GM12878 (cell line): ENCODE data around the gene LEMD2. TPM values are rescaled to one million over a fixed set of nuclear protein-coding genes. Genes with fewer than 3 reads are reported as not detected.

ENCODE experiments used
- ATAC-seq: fragments of 200-7000 bp; cut with Tn5 transposase; 3 replicates; pipeline ENCODE4 v1.9.1; 2020; ENCODE audit warnings: mild to moderate bottlenecking, moderate library complexity
- BruUV-seq: library from RNA; stranded (reverse); fragments of 400-500 nt; replicated peaks from 2 replicates; lab custom pipeline; 2021; lab: Mats Ljungman, UMichigan
- CTCF ChIA-PET: fragments of 300-600 bp; sonication (Branson Sonifier 250); formaldehyde crosslinking; extraction: SDS; loops from one replicate; lab custom pipeline; 2021; ENCODE audit warnings: inconsistent platforms; lab: Yijun Ruan, JAX
- POLR2A ChIA-PET: fragments of 350-600 bp; formaldehyde crosslinking; extraction: SDS; loops from one replicate; lab custom pipeline; 2021; ENCODE audit warnings: inconsistent platforms; lab: Charles Lee
- RAD21 ChIA-PET: fragments of 300-600 bp; sonication (Branson Sonifier 250); formaldehyde crosslinking; loops from one replicate; lab custom pipeline; 2023; ENCODE audit warnings: antibody characterized with exemption; ENCODE audit not compliant: unreplicated experiment; lab: Charles Lee
- SMC1A ChIA-PET: fragments of 300-600 bp; sonication (Branson Sonifier 250); formaldehyde crosslinking; loops from one replicate; lab custom pipeline; 2023; ENCODE audit not compliant: unreplicated experiment, uncharacterized antibody; lab: Charles Lee
- DNase-seq: peaks from one replicate; pipeline ENCODE4 v3.0.0-alpha.2; 2011; ENCODE audit warnings: low read depth, low spot score
- FAIRE-seq: peaks from 3 replicates; lab custom pipeline; 2011; peaks lifted over from hg19 to GRCh38; lab: Jason Lieb, UNC
- H2AFZ ChIP-seq: 2 replicates; pipeline ENCODE4 v1.6.0; 2011; ENCODE audit warnings: low read depth, low read length, control low read depth; ENCODE audit not compliant: control insufficient read depth
- H3K27ac ChIP-seq: 2 replicates; pipeline ENCODE4 v1.5.1; 2011; ENCODE audit warnings: control low read depth; ENCODE audit not compliant: control insufficient read depth, insufficient read depth
- H3K27me3 ChIP-seq, 2 experiments: replicated peaks in 1 of 2; 2 replicates each; pipeline versions ENCODE4 v1.6.0 to v1.6.1; 2011; ENCODE audit warnings: low read length in 1 of 2; ENCODE audit not compliant: control insufficient read depth in 2 of 2, insufficient read depth in 2 of 2
- H3K36me3 ChIP-seq, 2 experiments: 2 replicates each; pipeline ENCODE4 v1.5.1; 2011; ENCODE audit warnings: low read length in 1 of 2; ENCODE audit not compliant: control insufficient read depth in 2 of 2, insufficient read depth in 2 of 2
- H3K4me1 ChIP-seq: 2 replicates; pipeline ENCODE4 v1.6.1; 2011; ENCODE audit warnings: mild to moderate bottlenecking, low read length, moderate library complexity, mixed read lengths; ENCODE audit not compliant: control insufficient read depth, insufficient read depth
- H3K4me2 ChIP-seq: 2 replicates; pipeline ENCODE4 v1.6.0; 2011; ENCODE audit warnings: control low read depth; ENCODE audit not compliant: control insufficient read depth, insufficient read depth
- H3K4me3 ChIP-seq: fragments of 200-600 bp; sonication (generic); 2 replicates; pipeline ENCODE4 v1.5.1; 2016
- H3K79me2 ChIP-seq: 2 replicates; pipeline ENCODE4 v1.6.0; 2011; ENCODE audit warnings: low read length; ENCODE audit not compliant: control insufficient read depth, insufficient read depth
- H3K9ac ChIP-seq: 2 replicates; pipeline ENCODE4 v1.8.0; 2011; ENCODE audit warnings: low read length, control low read depth, mixed read lengths; ENCODE audit not compliant: control insufficient read depth, insufficient read depth
- H3K9me3 ChIP-seq: replicated peaks from 3 replicates; pipeline ENCODE4 v1.5.1; 2011; ENCODE audit warnings: mild to moderate bottlenecking, low read length; ENCODE audit not compliant: control insufficient read depth, insufficient read depth
- H4K20me1 ChIP-seq: 2 replicates; pipeline ENCODE4 v1.6.0; 2011; ENCODE audit not compliant: control insufficient read depth, insufficient read depth
- CBFB ChIP-seq: IDR thresholded peaks from 2 replicates; pipeline ENCODE4 v1.6.1; 2016; ENCODE audit warnings: antibody characterized with exemption, low read depth
- CBX3 ChIP-seq: fragments of 200-600 bp; sonication (generic); IDR thresholded peaks from 2 replicates; pipeline ENCODE4 v1.6.1; 2016; ENCODE audit warnings: low read depth, borderline replicate concordance
- FOS ChIP-seq: IDR thresholded peaks from 3 replicates; pipeline ENCODE4 v1.6.1; 2011; ENCODE audit warnings: borderline replicate concordance; ENCODE audit not compliant: insufficient read length; ENCODE audit errors: extremely low read depth
- IKZF1 ChIP-seq: fragments of 450-650 bp; conservative IDR thresholded peaks from 2 replicates; pipeline ENCODE4 v1.6.1; 2017; ENCODE audit warnings: antibody characterized with exemption, mild to moderate bottlenecking
- MEF2A ChIP-seq: IDR thresholded peaks from 2 replicates; pipeline ENCODE4 v1.6.1; 2011; ENCODE audit warnings: low read depth, mild to moderate bottlenecking, low read length, moderate library complexity; ENCODE audit not compliant: insufficient read depth
- MEF2B ChIP-seq: fragments of 450-650 bp; IDR thresholded peaks from 2 replicates; pipeline ENCODE4 v1.6.1; 2018; ENCODE audit warnings: mild to moderate bottlenecking, moderate library complexity; ENCODE audit not compliant: partially characterized antibody, poor library complexity, severe bottlenecking
- NBN ChIP-seq: fragments of 450-650 bp; IDR thresholded peaks from 2 replicates; pipeline ENCODE4 v1.6.1; 2016
- NFYA ChIP-seq: IDR thresholded peaks from 2 replicates; pipeline ENCODE4 v1.6.1; 2011; ENCODE audit warnings: low read depth, mild to moderate bottlenecking, low read length, improper control_type of control experiment, borderline replicate concordance
- NRF1 ChIP-seq: conservative IDR thresholded peaks from 2 replicates; pipeline ENCODE4 v1.6.1; 2011; ENCODE audit warnings: mild to moderate bottlenecking, low read depth, low read length, improper control_type of control experiment
- ZNF24 ChIP-seq: fragments of 450-650 bp; IDR thresholded peaks from 2 replicates; pipeline ENCODE4 v1.6.1; 2017; ENCODE audit warnings: antibody characterized with exemption, mild to moderate bottlenecking
- ZSCAN29 ChIP-seq: fragments of 450-650 bp; IDR thresholded peaks from 2 replicates; pipeline ENCODE4 v1.6.1; 2017; ENCODE audit warnings: mild to moderate bottlenecking, moderate library complexity
- WGBS: methylation state at CpG from one replicate; pipeline ENCODE4 v1.1.6; 2016; ENCODE audit warnings: low lambda C conversion rate; ENCODE audit not compliant: insufficient replicate concordance, insufficient coverage; ENCODE audit errors: missing lambda C conversion rate; 5-methylcytosine and 5-hydroxymethylcytosine counted together
- in situ Hi-C: fragments of 300-500 bp; cut with MboI; formaldehyde crosslinking; loops from 9 replicates; pipeline ENCODE4 v1.14.3; 2018; ENCODE audit warnings: mixed read lengths
- intact Hi-C: fragments of 100-400 bp; cut with micrococcal nuclease; formaldehyde crosslinking; loops from one replicate; pipeline ENCODE4 v1.14.2; 2022; ENCODE audit not compliant: unreplicated experiment
- polyA plus RNA-seq, 11 experiments: library from polyadenylated mRNA; depleted of rRNA in 4 of 11; unstranded in 6 of 11; stranded (reverse) in 5 of 11; fragments of >200 nt; fragmentation: Nextera tagmentation in 4 of 11; fragmentation: Illumina TruSeq in 1 of 11; extraction: Ambion mirVana in 4 of 11; extraction: Trizol in 1 of 11; gene quantifications; 1 replicate in 1 of 11; 2 replicates in 10 of 11; pipeline versions ENCODE4 v1.2.1 to v1.2.3, GENCODE V29; 2011 to 2016; ENCODE audit warnings: inconsistent platforms in 2 of 11, missing spikeins in 2 of 11, low read depth in 1 of 11
- total RNA-seq, 4 experiments: library from RNA; depleted of rRNA in 3 of 4; stranded (reverse); fragments of >200 nt in 3 of 4; fragmentation: Illumina TruSeq in 1 of 4; extraction: Trizol in 1 of 4; gene quantifications; 2 replicates each; pipeline versions ENCODE4 v1.2.1 to v1.2.3, GENCODE V29; 2013 to 2021
- TF ChIP-seq, protein P1 (sequence below): fragments of 450-650 bp; formaldehyde crosslinking; IDR thresholded peaks from 2 replicates; pipeline ENCODE4 v1.4.0; 2020; ENCODE audit warnings: mild to moderate bottlenecking, moderate library complexity
- TF ChIP-seq, protein P2 (sequence below): fragments of 450-650 bp; IDR thresholded peaks from 2 replicates; pipeline ENCODE4 v1.6.1; 2017; ENCODE audit warnings: mild to moderate bottlenecking, moderate library complexity
- TF ChIP-seq, protein P3 (sequence below): fragments of 450-650 bp; IDR thresholded peaks from 2 replicates; pipeline ENCODE4 v1.6.1; 2017; ENCODE audit warnings: low read depth, mild to moderate bottlenecking, moderate library complexity

The LEMD2 gene
- total and polyA plus RNA-seq, 10 of the 15 experiments (the other 5 are each of a cell fraction or from before 2014, with no cell fraction given) = 0.45 to 47.1 (median 22.8) TPM

DNA sequence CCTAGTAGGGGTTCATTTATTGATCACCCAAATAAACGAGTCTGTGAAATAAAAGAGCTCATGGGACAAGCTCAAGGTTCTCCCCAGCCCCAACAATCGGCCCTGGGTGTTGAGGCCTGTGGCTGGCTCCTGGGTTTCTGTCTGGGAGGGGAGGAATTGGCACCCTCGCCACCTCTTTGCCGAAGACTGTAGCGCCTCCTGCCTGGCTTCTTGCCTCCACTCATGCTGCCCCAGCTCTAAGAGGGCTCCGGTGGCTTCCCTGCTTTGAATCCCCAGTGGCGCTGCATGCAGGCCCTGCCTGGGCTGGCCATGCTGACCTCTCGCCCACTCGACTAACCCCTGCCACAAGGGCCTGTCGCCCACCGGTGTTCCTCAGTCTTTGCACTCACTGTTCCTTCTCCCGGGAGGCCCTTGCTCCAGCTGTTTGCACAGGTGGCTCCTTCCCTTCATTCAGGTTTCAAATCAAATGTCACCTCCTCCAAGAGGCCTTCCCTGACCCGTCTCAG lies 9.5 kb upstream of the LEMD2 start:
- H3K4me3 ChIP-seq = no peak overlapping the region
- no peak for ATAC-seq
- peaks cover 0 to 6% of the 10 kb centered on the region in 2 experiments for H3K27me3 ChIP-seq
- H3K9ac ChIP-seq = no peak overlapping the region
- ChIA-PET SMC1A (no interaction called here), POLR2A (no interaction called here), CTCF (interaction anchor here (1.1 kb wide), 1 partner anchor 229 kb away, joined by 4 read pairs; no protein-coding TSS in a partner anchor), RAD21 (no interaction called here)
- in situ Hi-C loops = no loop called here
- no peak overlapping the region for H3K27ac ChIP-seq
- DNase-seq = no peak
- no peaks in the 10 kb centered on the region for H4K20me1 ChIP-seq
- H3K36me3 ChIP-seq = no peaks in the 10 kb centered on the region
- no peaks in the 10 kb centered on the region for H3K79me2 ChIP-seq
- intact Hi-C loops = no loop called here
- no TSS peak for BruUV-seq
- H3K4me2 ChIP-seq = no peak overlapping the region
- WGBS = 58% methylated on average over 13 of the region's 13 CpGs
- no peak for FAIRE-seq
- H3K4me1 ChIP-seq = no peaks in the 10 kb centered on the region
- no peaks in the 10 kb centered on the region for H3K9me3 ChIP-seq
- H2AFZ ChIP-seq = no peak overlapping the region
- no peak for TF ChIP-seq CBFB
- TF ChIP-seq, protein P1, sequence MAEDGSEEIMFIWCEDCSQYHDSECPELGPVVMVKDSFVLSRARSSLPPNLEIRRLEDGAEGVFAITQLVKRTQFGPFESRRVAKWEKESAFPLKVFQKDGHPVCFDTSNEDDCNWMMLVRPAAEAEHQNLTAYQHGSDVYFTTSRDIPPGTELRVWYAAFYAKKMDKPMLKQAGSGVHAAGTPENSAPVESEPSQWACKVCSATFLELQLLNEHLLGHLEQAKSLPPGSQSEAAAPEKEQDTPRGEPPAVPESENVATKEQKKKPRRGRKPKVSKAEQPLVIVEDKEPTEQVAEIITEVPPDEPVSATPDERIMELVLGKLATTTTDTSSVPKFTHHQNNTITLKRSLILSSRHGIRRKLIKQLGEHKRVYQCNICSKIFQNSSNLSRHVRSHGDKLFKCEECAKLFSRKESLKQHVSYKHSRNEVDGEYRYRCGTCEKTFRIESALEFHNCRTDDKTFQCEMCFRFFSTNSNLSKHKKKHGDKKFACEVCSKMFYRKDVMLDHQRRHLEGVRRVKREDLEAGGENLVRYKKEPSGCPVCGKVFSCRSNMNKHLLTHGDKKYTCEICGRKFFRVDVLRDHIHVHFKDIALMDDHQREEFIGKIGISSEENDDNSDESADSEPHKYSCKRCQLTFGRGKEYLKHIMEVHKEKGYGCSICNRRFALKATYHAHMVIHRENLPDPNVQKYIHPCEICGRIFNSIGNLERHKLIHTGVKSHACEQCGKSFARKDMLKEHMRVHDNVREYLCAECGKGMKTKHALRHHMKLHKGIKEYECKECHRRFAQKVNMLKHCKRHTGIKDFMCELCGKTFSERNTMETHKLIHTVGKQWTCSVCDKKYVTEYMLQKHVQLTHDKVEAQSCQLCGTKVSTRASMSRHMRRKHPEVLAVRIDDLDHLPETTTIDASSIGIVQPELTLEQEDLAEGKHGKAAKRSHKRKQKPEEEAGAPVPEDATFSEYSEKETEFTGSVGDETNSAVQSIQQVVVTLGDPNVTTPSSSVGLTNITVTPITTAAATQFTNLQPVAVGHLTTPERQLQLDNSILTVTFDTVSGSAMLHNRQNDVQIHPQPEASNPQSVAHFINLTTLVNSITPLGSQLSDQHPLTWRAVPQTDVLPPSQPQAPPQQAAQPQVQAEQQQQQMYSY (CRISPR knock-in tag) = no peak
- TF ChIP-seq, protein P2, sequence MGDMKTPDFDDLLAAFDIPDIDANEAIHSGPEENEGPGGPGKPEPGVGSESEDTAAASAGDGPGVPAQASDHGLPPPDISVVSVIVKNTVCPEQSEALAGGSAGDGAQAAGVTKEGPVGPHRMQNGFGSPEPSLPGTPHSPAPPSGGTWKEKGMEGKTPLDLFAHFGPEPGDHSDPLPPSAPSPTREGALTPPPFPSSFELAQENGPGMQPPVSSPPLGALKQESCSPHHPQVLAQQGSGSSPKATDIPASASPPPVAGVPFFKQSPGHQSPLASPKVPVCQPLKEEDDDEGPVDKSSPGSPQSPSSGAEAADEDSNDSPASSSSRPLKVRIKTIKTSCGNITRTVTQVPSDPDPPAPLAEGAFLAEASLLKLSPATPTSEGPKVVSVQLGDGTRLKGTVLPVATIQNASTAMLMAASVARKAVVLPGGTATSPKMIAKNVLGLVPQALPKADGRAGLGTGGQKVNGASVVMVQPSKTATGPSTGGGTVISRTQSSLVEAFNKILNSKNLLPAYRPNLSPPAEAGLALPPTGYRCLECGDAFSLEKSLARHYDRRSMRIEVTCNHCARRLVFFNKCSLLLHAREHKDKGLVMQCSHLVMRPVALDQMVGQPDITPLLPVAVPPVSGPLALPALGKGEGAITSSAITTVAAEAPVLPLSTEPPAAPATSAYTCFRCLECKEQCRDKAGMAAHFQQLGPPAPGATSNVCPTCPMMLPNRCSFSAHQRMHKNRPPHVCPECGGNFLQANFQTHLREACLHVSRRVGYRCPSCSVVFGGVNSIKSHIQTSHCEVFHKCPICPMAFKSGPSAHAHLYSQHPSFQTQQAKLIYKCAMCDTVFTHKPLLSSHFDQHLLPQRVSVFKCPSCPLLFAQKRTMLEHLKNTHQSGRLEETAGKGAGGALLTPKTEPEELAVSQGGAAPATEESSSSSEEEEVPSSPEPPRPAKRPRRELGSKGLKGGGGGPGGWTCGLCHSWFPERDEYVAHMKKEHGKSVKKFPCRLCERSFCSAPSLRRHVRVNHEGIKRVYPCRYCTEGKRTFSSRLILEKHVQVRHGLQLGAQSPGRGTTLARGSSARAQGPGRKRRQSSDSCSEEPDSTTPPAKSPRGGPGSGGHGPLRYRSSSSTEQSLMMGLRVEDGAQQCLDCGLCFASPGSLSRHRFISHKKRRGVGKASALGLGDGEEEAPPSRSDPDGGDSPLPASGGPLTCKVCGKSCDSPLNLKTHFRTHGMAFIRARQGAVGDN = no peak
- no peak for TF ChIP-seq NBN
- TF ChIP-seq ZNF24 = no peak
- TF ChIP-seq, protein P3, sequence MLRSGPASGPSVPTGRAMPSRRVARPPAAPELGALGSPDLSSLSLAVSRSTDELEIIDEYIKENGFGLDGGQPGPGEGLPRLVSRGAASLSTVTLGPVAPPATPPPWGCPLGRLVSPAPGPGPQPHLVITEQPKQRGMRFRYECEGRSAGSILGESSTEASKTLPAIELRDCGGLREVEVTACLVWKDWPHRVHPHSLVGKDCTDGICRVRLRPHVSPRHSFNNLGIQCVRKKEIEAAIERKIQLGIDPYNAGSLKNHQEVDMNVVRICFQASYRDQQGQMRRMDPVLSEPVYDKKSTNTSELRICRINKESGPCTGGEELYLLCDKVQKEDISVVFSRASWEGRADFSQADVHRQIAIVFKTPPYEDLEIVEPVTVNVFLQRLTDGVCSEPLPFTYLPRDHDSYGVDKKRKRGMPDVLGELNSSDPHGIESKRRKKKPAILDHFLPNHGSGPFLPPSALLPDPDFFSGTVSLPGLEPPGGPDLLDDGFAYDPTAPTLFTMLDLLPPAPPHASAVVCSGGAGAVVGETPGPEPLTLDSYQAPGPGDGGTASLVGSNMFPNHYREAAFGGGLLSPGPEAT = no peak
- TF ChIP-seq NFYA = no peak
- no peak for TF ChIP-seq MEF2B
- TF ChIP-seq ZSCAN29 = no peak
- TF ChIP-seq IKZF1 = no peak
- no peak for TF ChIP-seq NRF1
- no peak for TF ChIP-seq MEF2A
- TF ChIP-seq CBX3 = no peak
- TF ChIP-seq FOS = no peak
